NCI-H526 treated with DMSO at 0.1 percent for 48 hours (cell line): ENCODE measurements around the gene EYA2.
A peak's percentile ranks its signal among the peaks of the same experiment; 100 is the strongest.

ENCODE experiments used
- DNase-seq: peaks from one replicate; lab custom pipeline; 2025; lab: John Stamatoyannopoulos, UW

EYA2 gene

GRCh38 chr20:47141941-47142773 is 247.5 kb downstream of the EYA2 start:
- no peak for DNase-seq

- no peak for DNase-seq
Observed at GRCh38 chr20:47142774-47143170, 248.1 kb downstream of the EYA2 start.

GRCh38 chr20:47143657-47144056 is 249.0 kb downstream of the EYA2 start:
- DNase-seq: no peak

- DNase-seq: no peak
Observed at GRCh38 chr20:47144463-47144862, 249.8 kb downstream of the EYA2 start.

GRCh38 chr20:47146686-47147085 is 252.0 kb downstream of the EYA2 start:
- DNase-seq: no peak

- DNase-seq: no peak
Observed at GRCh38 chr20:47148059-47148458, 253.4 kb downstream of the EYA2 start.

GRCh38 chr20:47149939-47150338 is 255.3 kb downstream of the EYA2 start:
- DNase-seq: no peak

GRCh38 chr20:47150403-47151152 is 255.9 kb downstream of the EYA2 start:
- peak; percentile 61 for DNase-seq

- no peak for DNase-seq
Observed at GRCh38 chr20:47152068-47152467, 257.4 kb downstream of the EYA2 start.

- DNase-seq: no peak
Observed at GRCh38 chr20:47154089-47154488, 259.4 kb downstream of the EYA2 start.

GRCh38 chr20:47156301-47157137 is 261.9 kb downstream of the EYA2 start:
- DNase-seq: no peak

GRCh38 chr20:47159166-47159565 is 264.5 kb downstream of the EYA2 start:
- no peak for DNase-seq

- no peak for DNase-seq
Observed at GRCh38 chr20:47160240-47160639, 265.6 kb downstream of the EYA2 start.

GRCh38 chr20:47160992-47161391 is 266.3 kb downstream of the EYA2 start:
- no peak for DNase-seq

- no peak for DNase-seq
Observed at GRCh38 chr20:47161411-47161810, 266.8 kb downstream of the EYA2 start.

- no peak for DNase-seq
Observed at GRCh38 chr20:47164140-47164539, 269.5 kb downstream of the EYA2 start.

GRCh38 chr20:47165376-47165865 is 270.8 kb downstream of the EYA2 start:
- no peak for DNase-seq

- DNase-seq: no peak
Observed at GRCh38 chr20:47167846-47168245, 273.2 kb downstream of the EYA2 start.

GRCh38 chr20:47172579-47172978 is 277.9 kb downstream of the EYA2 start:
- no peak for DNase-seq

- no peak for DNase-seq
Observed at GRCh38 chr20:47173596-47174216, 279.1 kb downstream of the EYA2 start.

GRCh38 chr20:47174456-47175243 is 280.0 kb downstream of the EYA2 start:
- no peak for DNase-seq
